A549 (cell line): ENCODE measurements around the gene EFHD2. TPM values are rescaled to one million over a fixed set of nuclear protein-coding genes. Genes with fewer than 3 reads are reported as not detected.

Experiments used
- ATAC-seq, 2 experiments: fragments of 200-7000 bp in 1 of 2; fragments of >200 bp in 1 of 2; cut with Nextera tagmentation in 1 of 2; cut with Tn5 transposase in 1 of 2; 3 replicates each; pipeline versions ENCODE4 v1.8.0 to v1.9.1; 2018 to 2020; ENCODE audit warnings: mild to moderate bottlenecking in 1 of 2, moderate library complexity in 1 of 2
- CTCF ChIA-PET: fragments of 300-600 bp; sonication (Branson Sonifier 250); formaldehyde crosslinking; extraction: SDS; loops from one replicate; lab custom pipeline; 2021; ENCODE audit warnings: antibody characterized with exemption, inconsistent platforms; lab: Yijun Ruan, JAX
- POLR2A ChIA-PET: fragments of 350-600 bp; formaldehyde crosslinking; extraction: SDS; loops from one replicate; lab custom pipeline; 2021; ENCODE audit warnings: antibody characterized with exemption, inconsistent platforms; lab: Yijun Ruan, JAX
- DNase-seq, 2 experiments: peaks; one replicate each; pipeline versions ENCODE4 v3.0.0 to v3.0.0-alpha.2; 2011 to 2016; ENCODE audit warnings: low read depth in 1 of 2, low spot score in 1 of 2
- FAIRE-seq: peaks from 2 replicates; lab custom pipeline; 2011; peaks lifted over from hg19 to GRCh38; lab: Jason Lieb, UNC
- H3K27ac ChIP-seq, 2 experiments: fragments of >200 bp; sonication (Bioruptor Twin); formaldehyde crosslinking; 3 replicates each; pipeline ENCODE4 v1.5.1; 2016 to 2017
- H3K4me1 ChIP-seq: fragments of >200 bp; sonication (Bioruptor Twin); formaldehyde crosslinking; 3 replicates; pipeline ENCODE4 v1.6.1; 2016
- H3K4me2 ChIP-seq: fragments of >200 bp; sonication (Bioruptor Twin); formaldehyde crosslinking; 3 replicates; pipeline ENCODE4 v1.6.1; 2016
- H3K4me3 ChIP-seq: fragments of >200 bp; sonication (Bioruptor Twin); formaldehyde crosslinking; 3 replicates; pipeline ENCODE4 v1.5.1; 2016
- H3K9me3 ChIP-seq: fragments of >200 bp; sonication (Bioruptor Twin); formaldehyde crosslinking; 3 replicates; pipeline ENCODE4 v1.6.1; 2016
- BCL3 ChIP-seq: fragments of >200 bp; sonication (Bioruptor Twin); formaldehyde crosslinking; IDR thresholded peaks from 3 replicates; pipeline ENCODE4 v1.6.1; 2016
- HOXB5 ChIP-seq: fragments of 250-450 bp; sonication (Bioruptor Pico); IDR thresholded peaks from 2 replicates; pipeline ENCODE4 v1.5.0; 2020; ENCODE audit warnings: mild to moderate bottlenecking, moderate library complexity
- JUNB ChIP-seq: fragments of >200 bp; sonication (Bioruptor Twin); formaldehyde crosslinking; IDR thresholded peaks from 2 replicates; pipeline ENCODE4 v1.6.1; 2016
- KDM5A ChIP-seq: fragments of 200-600 bp; sonication (generic); IDR thresholded peaks from 2 replicates; pipeline ENCODE4 v1.6.1; 2016; ENCODE audit warnings: antibody characterized with exemption, mild to moderate bottlenecking
- NR3C1 ChIP-seq: fragments of >200 bp; sonication (Bioruptor Twin); formaldehyde crosslinking; IDR thresholded peaks from 3 replicates; pipeline ENCODE4 v1.6.1; 2017
- PHF8 ChIP-seq: fragments of 200-600 bp; sonication (generic); IDR thresholded peaks from 2 replicates; pipeline ENCODE4 v1.6.1; 2016; ENCODE audit warnings: low read depth, mild to moderate bottlenecking, antibody characterized with exemption, moderate library complexity, borderline replicate concordance
- RARB ChIP-seq: fragments of 250-450 bp; sonication (Bioruptor Pico); IDR thresholded peaks from 2 replicates; pipeline ENCODE4 v1.8.0; 2021; ENCODE audit warnings: mild to moderate bottlenecking, moderate library complexity
- RCOR1 ChIP-seq: fragments of 150-350 bp; IDR thresholded peaks from 2 replicates; pipeline ENCODE4 v1.6.1; 2014; ENCODE audit warnings: antibody characterized with exemption, low read length, low read depth
- ZC3H11A ChIP-seq: fragments of 450-650 bp; IDR thresholded peaks from 2 replicates; pipeline ENCODE4 v1.6.1; 2014; ENCODE audit warnings: antibody characterized with exemption, mild to moderate bottlenecking
- ZNF302 ChIP-seq: fragments of 250-450 bp; sonication (Bioruptor Pico); IDR thresholded peaks from 2 replicates; pipeline ENCODE4 v1.9.0; 2021; ENCODE audit warnings: inconsistent platforms, mild to moderate bottlenecking, moderate library complexity
- ZSCAN20 ChIP-seq: fragments of 250-450 bp; sonication (Bioruptor Pico); IDR thresholded peaks from 2 replicates; pipeline ENCODE4 v1.8.0; 2022; ENCODE audit warnings: mild to moderate bottlenecking, moderate library complexity
- WGBS: methylation state at CpG from one replicate; pipeline ENCODE4 v1.1.6; 2017; ENCODE audit errors: missing lambda C conversion rate; 5-methylcytosine and 5-hydroxymethylcytosine counted together
- polyA plus RNA-seq, 4 experiments: library from polyadenylated mRNA; depleted of rRNA in 3 of 4; stranded (reverse); fragments of >200 nt; fragmentation: RNase III in 1 of 4; extraction: RNeasy Plus Mini Kit Qiagen cat#74134 plus additional on column Dnase treatment in 1 of 4; gene quantifications; 2 replicates in 3 of 4; 3 replicates in 1 of 4; pipeline ENCODE4 v1.2.3, GENCODE V29; 2011 to 2017
- TF ChIP-seq, protein P1 (sequence below): IDR thresholded peaks from 2 replicates; pipeline ENCODE4 v1.6.1; 2012
- TF ChIP-seq, protein P2 (sequence below): IDR thresholded peaks from 2 replicates; pipeline ENCODE4 v1.6.1; 2012
- TF ChIP-seq, protein P3 (sequence below): IDR thresholded peaks from 2 replicates; pipeline ENCODE4 v1.6.1; 2012; ENCODE audit warnings: low read depth, borderline replicate concordance
- TF ChIP-seq, protein P4 (sequence below): fragments of >200 bp; sonication (Bioruptor Twin); formaldehyde crosslinking; IDR thresholded peaks from 3 replicates; pipeline ENCODE4 v1.5.1; 2016
- TF ChIP-seq, protein P5 (sequence below): fragments of 250-450 bp; sonication (Bioruptor Pico); IDR thresholded peaks from 2 replicates; pipeline ENCODE4 v1.5.0; 2021; ENCODE audit warnings: mild to moderate bottlenecking, moderate library complexity, borderline replicate concordance

The EFHD2 gene
- polyA plus RNA-seq, 2 of the 4 experiments (the other 2 are of a cell fraction) = 33.1 to 96.2 TPM

GRCh38 chr1:15453734-15454133 is 44.0 kb downstream of the EFHD2 start:
- Histone ChIP-seq H3K4me1 (0 out of 3 replicates have a peak, but pooled peaks cover 2% of the 10 kb centered on the region), H3K9me3 (no peaks in the 10 kb centered on the region), H3K27ac (0 out of 6 replicates have a peak overlapping the region, but pooled peaks of 1 of the 2 experiments have one; percentile 33), H3K4me3 (no peak overlapping the region), H3K4me2 (no peak overlapping the region)
- no peak for DNase-seq
- ATAC-seq = no peak
- WGBS = 74% methylated on average over 11 of the region's 11 CpGs
- FAIRE-seq = no peak
- ChIA-PET POLR2A (no interaction called here), CTCF (no interaction called here)
- TF ChIP-seq ZSCAN20 (CRISPR knock-in tag) = no peak
- TF ChIP-seq, protein P1, sequence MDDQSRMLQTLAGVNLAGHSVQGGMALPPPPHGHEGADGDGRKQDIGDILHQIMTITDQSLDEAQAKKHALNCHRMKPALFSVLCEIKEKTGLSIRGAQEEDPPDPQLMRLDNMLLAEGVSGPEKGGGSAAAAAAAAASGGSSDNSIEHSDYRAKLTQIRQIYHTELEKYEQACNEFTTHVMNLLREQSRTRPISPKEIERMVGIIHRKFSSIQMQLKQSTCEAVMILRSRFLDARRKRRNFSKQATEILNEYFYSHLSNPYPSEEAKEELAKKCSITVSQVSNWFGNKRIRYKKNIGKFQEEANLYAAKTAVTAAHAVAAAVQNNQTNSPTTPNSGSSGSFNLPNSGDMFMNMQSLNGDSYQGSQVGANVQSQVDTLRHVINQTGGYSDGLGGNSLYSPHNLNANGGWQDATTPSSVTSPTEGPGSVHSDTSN = no peak
- no peak for TF ChIP-seq RCOR1

GRCh38 chr1:15454256-15454655 is 44.6 kb downstream of the EFHD2 start:
- ATAC-seq (no peak), DNase-seq (no peak), FAIRE-seq (no peak)
- whole genome bisulfite sequencing = 31% methylated on average over 3 of the region's 3 CpGs
- POLR2A ChIA-PET = no interaction called here
- no peaks in the 10 kb centered on the region for H3K9me3 ChIP-seq
- H3K4me1 ChIP-seq = 0 out of 3 replicates have a peak, but pooled peaks cover 2% of the 10 kb centered on the region
- TF ChIP-seq HOXB5 (no peak), RARB (no peak), PHF8 (no peak), BCL3 (no peak), NR3C1 (no peak), KDM5A (no peak), ZNF302 (CRISPR knock-in tag) (no peak), JUNB (no peak)
- TF ChIP-seq, protein P2, sequence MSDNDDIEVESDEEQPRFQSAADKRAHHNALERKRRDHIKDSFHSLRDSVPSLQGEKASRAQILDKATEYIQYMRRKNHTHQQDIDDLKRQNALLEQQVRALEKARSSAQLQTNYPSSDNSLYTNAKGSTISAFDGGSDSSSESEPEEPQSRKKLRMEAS = no peak
- TF ChIP-seq, protein P3, sequence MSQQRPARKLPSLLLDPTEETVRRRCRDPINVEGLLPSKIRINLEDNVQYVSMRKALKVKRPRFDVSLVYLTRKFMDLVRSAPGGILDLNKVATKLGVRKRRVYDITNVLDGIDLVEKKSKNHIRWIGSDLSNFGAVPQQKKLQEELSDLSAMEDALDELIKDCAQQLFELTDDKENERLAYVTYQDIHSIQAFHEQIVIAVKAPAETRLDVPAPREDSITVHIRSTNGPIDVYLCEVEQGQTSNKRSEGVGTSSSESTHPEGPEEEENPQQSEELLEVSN = no peak
- TF ChIP-seq, all 56 proteins: peak for 0
- Histone ChIP-seq H3K4me3 (no peak overlapping the region), H3K4me2 (no peak overlapping the region), H3K27ac (0 out of 6 replicates have a peak overlapping the region, but pooled peaks of 1 of the 2 experiments have one; percentile 33)
- CTCF ChIA-PET = no interaction called here

DNA sequence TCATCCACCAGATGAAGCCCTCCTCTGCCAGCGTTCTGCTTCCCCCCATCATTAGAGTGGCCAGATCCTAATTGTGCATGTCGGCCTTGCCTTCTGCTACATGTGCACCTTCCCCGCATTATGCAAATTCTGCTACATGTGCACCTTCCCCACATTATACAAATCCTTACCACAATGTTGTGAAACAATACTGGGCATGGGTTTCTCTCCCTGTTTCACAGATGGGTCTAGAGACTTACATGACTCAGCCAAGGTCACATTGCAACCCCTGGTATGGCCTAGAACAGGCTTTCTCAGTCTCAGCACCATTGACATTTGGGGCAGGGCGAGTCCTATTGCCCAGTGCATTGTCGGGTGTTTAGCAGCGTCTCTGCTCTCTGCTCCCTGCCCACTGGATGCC is 45.8 kb downstream of the EFHD2 start:
- no peak for FAIRE-seq
- TF ChIP-seq ZC3H11A = no peak
- no peak for TF ChIP-seq RARB
- TF ChIP-seq, protein P4, sequence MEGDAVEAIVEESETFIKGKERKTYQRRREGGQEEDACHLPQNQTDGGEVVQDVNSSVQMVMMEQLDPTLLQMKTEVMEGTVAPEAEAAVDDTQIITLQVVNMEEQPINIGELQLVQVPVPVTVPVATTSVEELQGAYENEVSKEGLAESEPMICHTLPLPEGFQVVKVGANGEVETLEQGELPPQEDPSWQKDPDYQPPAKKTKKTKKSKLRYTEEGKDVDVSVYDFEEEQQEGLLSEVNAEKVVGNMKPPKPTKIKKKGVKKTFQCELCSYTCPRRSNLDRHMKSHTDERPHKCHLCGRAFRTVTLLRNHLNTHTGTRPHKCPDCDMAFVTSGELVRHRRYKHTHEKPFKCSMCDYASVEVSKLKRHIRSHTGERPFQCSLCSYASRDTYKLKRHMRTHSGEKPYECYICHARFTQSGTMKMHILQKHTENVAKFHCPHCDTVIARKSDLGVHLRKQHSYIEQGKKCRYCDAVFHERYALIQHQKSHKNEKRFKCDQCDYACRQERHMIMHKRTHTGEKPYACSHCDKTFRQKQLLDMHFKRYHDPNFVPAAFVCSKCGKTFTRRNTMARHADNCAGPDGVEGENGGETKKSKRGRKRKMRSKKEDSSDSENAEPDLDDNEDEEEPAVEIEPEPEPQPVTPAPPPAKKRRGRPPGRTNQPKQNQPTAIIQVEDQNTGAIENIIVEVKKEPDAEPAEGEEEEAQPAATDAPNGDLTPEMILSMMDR = no peak
- TF ChIP-seq, protein P5, sequence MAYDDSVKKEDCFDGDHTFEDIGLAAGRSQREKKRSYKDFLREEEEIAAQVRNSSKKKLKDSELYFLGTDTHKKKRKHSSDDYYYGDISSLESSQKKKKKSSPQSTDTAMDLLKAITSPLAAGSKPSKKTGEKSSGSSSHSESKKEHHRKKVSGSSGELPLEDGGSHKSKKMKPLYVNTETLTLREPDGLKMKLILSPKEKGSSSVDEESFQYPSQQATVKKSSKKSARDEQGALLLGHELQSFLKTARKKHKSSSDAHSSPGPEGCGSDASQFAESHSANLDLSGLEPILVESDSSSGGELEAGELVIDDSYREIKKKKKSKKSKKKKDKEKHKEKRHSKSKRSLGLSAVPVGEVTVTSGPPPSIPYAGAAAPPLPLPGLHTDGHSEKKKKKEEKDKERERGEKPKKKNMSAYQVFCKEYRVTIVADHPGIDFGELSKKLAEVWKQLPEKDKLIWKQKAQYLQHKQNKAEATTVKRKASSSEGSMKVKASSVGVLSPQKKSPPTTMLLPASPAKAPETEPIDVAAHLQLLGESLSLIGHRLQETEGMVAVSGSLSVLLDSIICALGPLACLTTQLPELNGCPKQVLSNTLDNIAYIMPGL (CRISPR knock-in tag) = no peak
- no peak for TF ChIP-seq NR3C1
- ChIA-PET POLR2A (no interaction called here), CTCF (no interaction called here)
- Histone ChIP-seq H3K4me2 (no peak overlapping the region), H3K27ac (no peak overlapping the region), H3K4me3 (no peak overlapping the region), H3K4me1 (0 out of 3 replicates have a peak, but pooled peaks cover 2% of the 10 kb centered on the region), H3K9me3 (no peaks in the 10 kb centered on the region)
- DNase-seq = no peak
- WGBS = 88% methylated on average over 4 of the region's 6 CpGs
- no peak for ATAC-seq
